ENCODE measurements around the gene STPG1. TPM values are rescaled to one million over a fixed set of nuclear protein-coding genes. Genes with fewer than 3 reads are reported as not detected.

The STPG1 gene
- polyA plus RNA-seq, 1 donor (not counting 4 experiments of a cell fraction or from before 2014, with no cell fraction given) = 16.6 TPM

- Histone ChIP-seq H4K20me1 (ENCODE audit: control insufficient read depth, extremely low read depth, insufficient read depth, low read length) (no peaks in the 10 kb centered on the region), H3K27ac (ENCODE audit: control insufficient read depth, insufficient read depth, low read length) (no peak overlapping the region), H3K79me2 (ENCODE audit: control insufficient read depth, insufficient read depth, low read length) (peaks cover 10% of the 10 kb centered on the region), H3K9ac (ENCODE audit: control insufficient read depth, extremely low read depth, insufficient read depth, low read length) (no peak overlapping the region), H3K36me3 (ENCODE audit: control insufficient read depth in 2 of 2, extremely low read depth in 1 of 2, insufficient read depth in 2 of 2, low read length in 2 of 2) (peaks cover 0 to 5% of the 10 kb centered on the region in 2 experiments), H3K27me3 (ENCODE audit: control insufficient read depth, extremely low read depth, insufficient read depth, low read length) (no peaks in the 10 kb centered on the region), H3K4me2 (ENCODE audit: control insufficient read depth, extremely low read depth, insufficient read depth, low read depth, low read length) (no peak overlapping the region), H3K9me3 (ENCODE audit: control insufficient read depth, low read depth, low read length) (peaks cover 2% of the 10 kb centered on the region), H2AFZ (ENCODE audit: control insufficient read depth, low read length) (no peak overlapping the region), H3K4me3 (ENCODE audit: control insufficient read depth in 2 of 3, extremely low read depth in 1 of 3, insufficient read depth in 2 of 3, low read depth in 1 of 3, low read length in 3 of 3) (no peak overlapping the region), H3K9me1 (ENCODE audit: control insufficient read depth, extremely low read depth, insufficient read depth, low read length) (no peaks in the 10 kb centered on the region), H3K4me1 (ENCODE audit: control insufficient read depth, extremely low read depth, insufficient read depth, low read length) (peaks cover 28% of the 10 kb centered on the region)
- FAIRE-seq = no peak
- no peak for TF ChIP-seq EZH2 (IDR thresholded peaks at IDR 0.05; ENCODE audit: low read length)
- no peak for TF ChIP-seq CTCF (optimal IDR thresholded peaks at IDR 0.05 in 1 of 3, IDR thresholded peaks at IDR 0.05 in 1 of 3, conservative IDR thresholded peaks at IDR 0.05 in 1 of 3; ENCODE audit: extremely low read depth in 1 of 3, insufficient read depth in 2 of 3, low read length in 3 of 3)
- DNase-seq (ENCODE audit: low read depth, low spot score) = no peak
- dilution Hi-C loops (cut with MboI; ENCODE audit: extremely low pct_ligation_motif_present, low sequenced_read_pairs) = no loop called here
These were observed 6.8 kb downstream of the STPG1 start for GRCh38 chr1:24406788-24407187.

GRCh38 chr1:24403806-24404205 lies 9.8 kb downstream of the STPG1 start:
- Histone ChIP-seq H2AFZ (ENCODE audit: control insufficient read depth, low read length) (no peak overlapping the region), H3K9ac (ENCODE audit: control insufficient read depth, extremely low read depth, insufficient read depth, low read length) (no peak overlapping the region), H3K36me3 (ENCODE audit: control insufficient read depth in 2 of 2, extremely low read depth in 1 of 2, insufficient read depth in 2 of 2, low read length in 2 of 2) (peaks cover 3 to 12% of the 10 kb centered on the region in 2 experiments), H3K9me1 (ENCODE audit: control insufficient read depth, extremely low read depth, insufficient read depth, low read length) (peaks cover 2% of the 10 kb centered on the region), H3K79me2 (ENCODE audit: control insufficient read depth, insufficient read depth, low read length) (peaks cover 2% of the 10 kb centered on the region), H3K4me3 (ENCODE audit: control insufficient read depth in 2 of 3, extremely low read depth in 1 of 3, insufficient read depth in 2 of 3, low read depth in 1 of 3, low read length in 3 of 3) (no peak overlapping the region), H3K4me1 (ENCODE audit: control insufficient read depth, extremely low read depth, insufficient read depth, low read length) (peaks cover under 1% of the 10 kb centered on the region), H3K27ac (ENCODE audit: control insufficient read depth, insufficient read depth, low read length) (no peak overlapping the region), H3K27me3 (ENCODE audit: control insufficient read depth, extremely low read depth, insufficient read depth, low read length) (no peaks in the 10 kb centered on the region), H3K4me2 (ENCODE audit: control insufficient read depth, extremely low read depth, insufficient read depth, low read depth, low read length) (no peak overlapping the region), H3K9me3 (ENCODE audit: control insufficient read depth, low read depth, low read length) (peaks cover 2% of the 10 kb centered on the region), H4K20me1 (ENCODE audit: control insufficient read depth, extremely low read depth, insufficient read depth, low read length) (no peaks in the 10 kb centered on the region)
- DNase-seq (ENCODE audit: low read depth, low spot score) (no peak), FAIRE-seq (no peak)
- TF ChIP-seq EZH2 (IDR thresholded peaks at IDR 0.05; ENCODE audit: low read length) (no peak), CTCF (optimal IDR thresholded peaks at IDR 0.05 in 1 of 3, IDR thresholded peaks at IDR 0.05 in 1 of 3, conservative IDR thresholded peaks at IDR 0.05 in 1 of 3; ENCODE audit: extremely low read depth in 1 of 3, insufficient read depth in 2 of 3, low read length in 3 of 3) (no peak)
- dilution Hi-C loops (cut with MboI; ENCODE audit: extremely low pct_ligation_motif_present, low sequenced_read_pairs) = no loop called here
